Lung (tissue), 12 donors: Measurements from ENCODE around the gene ZNF22. TPM values are rescaled to one million over a fixed set of nuclear protein-coding genes. Genes with fewer than 3 reads are reported as not detected.

Experiments used
- ATAC-seq: fragments of 200-7000 bp; cut with Tn5 transposase; one replicate; pipeline ENCODE4 v1.9.1; 2020; ENCODE audit warnings: moderate number of reproducible peaks; ENCODE audit not compliant: insufficient read depth, low FRiP score
- DNase-seq, 3 donors: peaks; one replicate each; pipeline ENCODE4 v3.0.0-alpha.2; 2013 to 2017
- H3K27ac ChIP-seq, 2 donors: one replicate each; pipeline ENCODE4 v1.5.1; 2013; ENCODE audit warnings: mild to moderate bottlenecking in 2 of 2, moderate library complexity in 2 of 2, control low read depth in 1 of 2, inconsistent platforms in 1 of 2, low read depth in 1 of 2, low read length in 1 of 2
- H3K27me3 ChIP-seq, 3 donors: one replicate each; pipeline ENCODE4 v1.5.1; 2013; ENCODE audit warnings: low read length in 2 of 3; ENCODE audit not compliant: control insufficient read depth in 3 of 3, insufficient read depth in 3 of 3
- H3K36me3 ChIP-seq, 4 donors: one replicate each; pipeline ENCODE4 v1.5.1; 2013; ENCODE audit warnings: low read length in 4 of 4, mild to moderate bottlenecking in 1 of 4, moderate library complexity in 1 of 4; ENCODE audit not compliant: control insufficient read depth in 4 of 4, insufficient read depth in 4 of 4
- H3K4me1 ChIP-seq, 5 donors: one replicate each; pipeline ENCODE4 v1.5.1; 2013; ENCODE audit warnings: low read length in 5 of 5, mild to moderate bottlenecking in 2 of 5, moderate library complexity in 1 of 5; ENCODE audit not compliant: control insufficient read depth in 5 of 5, insufficient read depth in 5 of 5
- H3K4me3 ChIP-seq: one replicate; pipeline ENCODE4 v1.5.1; 2013; ENCODE audit warnings: mild to moderate bottlenecking, control low read depth, moderate library complexity
- H3K9ac ChIP-seq, 2 donors: one replicate each; pipeline ENCODE4 v1.5.1; 2013; ENCODE audit warnings: low read length in 2 of 2, control low read depth in 1 of 2; ENCODE audit not compliant: insufficient read depth in 1 of 2
- H3K9me3 ChIP-seq, 4 donors: one replicate each; pipeline ENCODE4 v1.5.1; 2013; ENCODE audit warnings: low read length in 3 of 4, mild to moderate bottlenecking in 1 of 4, moderate library complexity in 1 of 4; ENCODE audit not compliant: control insufficient read depth in 4 of 4, insufficient read depth in 3 of 4
- CTCF ChIP-seq: IDR thresholded peaks from 2 replicates; pipeline ENCODE4 v1.5.1; 2012; ENCODE audit warnings: mild to moderate bottlenecking; ENCODE audit errors: control extremely low read depth, extremely low read depth
- WGBS, 2 donors: extraction: QIAGEN DNeasy Blood & Tissue Kit; methylation state at CpG; one replicate each; pipeline ENCODE4 v1.1.7; 2013; 5-methylcytosine and 5-hydroxymethylcytosine counted together
- polyA plus RNA-seq, 2 donors: library from polyadenylated mRNA; stranded (reverse); fragments of 200-250 nt; gene quantifications; one replicate each; pipeline ENCODE4 v1.2.1, GENCODE V29; 2013
- total RNA-seq, 2 donors: library from RNA; depleted of rRNA in 1 of 2; stranded (reverse); fragments of >200 nt in 1 of 2; gene quantifications; one replicate each; pipeline ENCODE4 v1.2.1, GENCODE V29; 2014 to 2021
- donor health status: control.
- donor health status: control.
- donor health status: Bipolar disorder and iron deficiency.
- donor health status: healthy.
- donor health status: DM: yes; HTN: yes; CAD: no.

The ZNF22 gene
- total and polyA plus RNA-seq, 4 donors = 16.8 to 40.7 (median 18.2) TPM

- Histone ChIP-seq H3K27ac (peak overlapping the region; percentile 87 to 97), H3K9ac (no peak overlapping the region), H3K27me3 (no peaks in the 10 kb centered on the region), H3K4me1 (peaks cover 0 to 49% (median 46%) of the 10 kb centered on the region in 5 donors), H3K36me3 (peaks cover 0 to 8% (median 0%) of the 10 kb centered on the region in 4 donors), H3K4me3 (no peak overlapping the region), H3K9me3 (no peaks in the 10 kb centered on the region)
- WGBS, 2 donors = 82 to 88% methylated on average over 13 of the region's 13 CpGs
- no peak for TF ChIP-seq CTCF
- DNase-seq = no peak
- ATAC-seq = no peak
These were observed 21.2 kb upstream of the ZNF22 start for GRCh38 chr10:44979281-44980191.

GRCh38 chr10:44980309-44981171 is 20.2 kb upstream of the ZNF22 start:
- H3K9ac ChIP-seq = no peak overlapping the region

More at GRCh38 chr10:44980309-44981171, 20.2 kb upstream of the ZNF22 start:
- Histone ChIP-seq H3K9me3 (no peaks in the 10 kb centered on the region), H3K4me1 (peaks cover 5 to 55% (median 42%) of the 10 kb centered on the region in 5 donors), H3K4me3 (no peak overlapping the region), H3K27me3 (no peaks in the 10 kb centered on the region), H3K36me3 (peaks cover 0 to 9% (median 0%) of the 10 kb centered on the region in 4 donors), H3K27ac (peak overlapping the region; percentile 87 to 97)
- 84 to 86% methylated on average over 14 of the region's 14 CpGs for WGBS, 2 donors
- ATAC-seq = no peak
- no peak for TF ChIP-seq CTCF
- no peak for DNase-seq
